Fibroblast of lung (primary cell): ENCODE data around the gene VTI1B.

Source experiments
- CTCF ChIP-seq, 2 donors: IDR thresholded peaks in 1 of 2; conservative IDR thresholded peaks in 1 of 2; 1 replicate in 1 of 2; 2 replicates in 1 of 2; pipeline ENCODE4 v1.5.1; 2011 to 2012; ENCODE audit warnings: low read length in 2 of 2, control low read depth in 1 of 2, inconsistent platforms in 1 of 2, low read depth in 1 of 2, mild to moderate bottlenecking in 1 of 2
- EZH2 ChIP-seq: IDR thresholded peaks from 2 replicates; pipeline ENCODE4 v1.5.1; 2012; ENCODE audit warnings: low read length, control low read depth, mild to moderate bottlenecking; ENCODE audit errors: missing control alignments

GRCh38 chr14:67683842-67684241 is 9.4 kb upstream of the VTI1B start:
- no peak for TF ChIP-seq CTCF (conservative IDR thresholded peaks at IDR 0.05 in 1 of 2, IDR thresholded peaks at IDR 0.05 in 1 of 2; ENCODE audit: low read depth in 1 of 2, low read length in 2 of 2)
- TF ChIP-seq EZH2, result no peak
